ENCODE data around the gene KRTAP5-8. TPM values are rescaled to one million over a fixed set of nuclear protein-coding genes. Genes with fewer than 3 reads are reported as not detected.
"Not testable (repeated sequence)": the region's sequence is repeated elsewhere in the genome, so short reads cannot be mapped to it uniquely, and the experiment has no call there.

The KRTAP5-8 gene
- polyA plus RNA-seq, 4 donors = 0.30 to 1.3 (median 0.61) TPM

GRCh38 chr11:71505781-71506180, 32.0 kb upstream of the KRTAP5-8 start:
- DNase-seq (ENCODE audit: low read depth in 4 of 4, low spot score in 2 of 4) = no peak

GRCh38 chr11:71507102-71507501, 30.7 kb upstream of the KRTAP5-8 start:
- no peak for DNase-seq (ENCODE audit: low read depth in 4 of 4, low spot score in 2 of 4)

- no peak for DNase-seq (ENCODE audit: low read depth in 4 of 4, low spot score in 2 of 4)
Measured at GRCh38 chr11:71518506-71519471, 19.0 kb upstream of the KRTAP5-8 start.

GRCh38 chr11:71519546-71519945, 18.3 kb upstream of the KRTAP5-8 start:
- no peak for DNase-seq (ENCODE audit: low read depth in 4 of 4, low spot score in 2 of 4)

GRCh38 chr11:71525188-71525937, 12.5 kb upstream of the KRTAP5-8 start:
- DNase-seq (ENCODE audit: low read depth in 4 of 4, low spot score in 2 of 4) = no peak

DNA sequence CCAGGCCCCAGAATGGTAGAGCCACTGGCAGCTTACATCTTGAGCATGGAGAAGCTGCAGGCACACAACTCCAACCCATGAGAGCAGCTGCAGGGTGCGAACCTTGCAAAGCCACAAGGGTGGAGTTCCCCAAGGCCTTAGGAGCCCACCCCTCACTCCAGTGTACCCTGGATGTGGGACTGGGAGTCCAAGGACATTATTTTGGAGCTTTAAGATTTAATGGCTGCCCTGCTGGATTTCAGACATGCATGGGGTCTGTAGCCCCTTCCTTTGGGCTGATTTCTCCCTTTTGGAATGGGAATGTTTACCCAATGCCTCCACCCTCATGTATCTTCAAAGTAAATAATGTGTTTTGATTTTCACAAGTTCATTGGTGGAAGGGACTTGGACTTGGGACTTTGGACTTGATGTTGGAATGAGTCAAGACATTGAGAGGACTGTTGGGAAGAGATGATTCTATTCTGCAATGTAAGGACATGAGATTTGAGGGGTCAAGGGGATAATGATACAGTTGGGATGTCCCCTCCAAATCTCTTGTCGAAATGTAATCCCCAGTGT, 11.8 kb upstream of the KRTAP5-8 start:
- DNase-seq (ENCODE audit: low read depth in 4 of 4, low spot score in 2 of 4) = no peak

DNA sequence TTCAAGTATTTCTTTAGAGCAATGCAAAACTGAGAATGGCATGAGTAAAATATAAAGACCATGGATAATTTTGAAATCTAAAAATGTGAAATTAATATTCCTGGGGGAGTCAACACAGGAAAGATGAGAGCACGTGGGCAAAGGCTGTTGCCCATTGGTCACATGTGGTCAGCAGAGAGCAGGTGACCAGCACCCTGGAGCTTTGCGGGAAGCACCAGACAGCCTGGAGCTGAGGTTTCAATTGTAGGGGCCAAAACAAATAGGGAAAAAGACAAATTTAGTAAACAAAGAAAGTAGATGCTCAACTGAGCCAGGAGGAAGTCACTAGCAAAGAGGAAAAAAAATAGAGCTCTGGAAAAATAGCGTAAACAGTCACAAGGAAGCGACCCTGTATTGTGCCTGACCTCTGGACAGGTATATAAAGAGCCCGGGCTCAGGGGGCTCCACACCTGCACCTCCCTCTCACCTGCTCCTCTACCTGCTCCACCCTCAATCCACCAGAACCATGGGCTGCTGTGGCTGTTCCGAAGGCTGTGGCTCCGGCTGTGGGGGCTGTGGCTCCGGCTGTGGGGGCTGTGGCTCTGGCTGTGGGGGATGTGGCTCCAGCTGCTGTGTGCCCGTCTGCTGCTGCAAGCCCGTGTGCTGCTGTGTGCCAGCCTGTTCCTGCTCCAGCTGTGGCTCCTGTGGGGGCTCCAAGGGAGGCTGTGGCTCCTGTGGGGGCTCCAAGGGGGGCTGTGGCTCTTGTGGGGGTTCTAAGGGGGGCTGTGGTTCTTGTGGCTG, 10.8 kb upstream of the KRTAP5-8 start, which contains the start of gene KRTAP5-7:
Gene KRTAP5-7 (plus strand): TSS at position 472 of the 780 bp plus-strand sequence. CDS start 34 bp downstream, at position 506.
- DNase-seq (ENCODE audit: low read depth in 4 of 4, low spot score in 2 of 4) = not testable (repeated sequence)

DNA sequence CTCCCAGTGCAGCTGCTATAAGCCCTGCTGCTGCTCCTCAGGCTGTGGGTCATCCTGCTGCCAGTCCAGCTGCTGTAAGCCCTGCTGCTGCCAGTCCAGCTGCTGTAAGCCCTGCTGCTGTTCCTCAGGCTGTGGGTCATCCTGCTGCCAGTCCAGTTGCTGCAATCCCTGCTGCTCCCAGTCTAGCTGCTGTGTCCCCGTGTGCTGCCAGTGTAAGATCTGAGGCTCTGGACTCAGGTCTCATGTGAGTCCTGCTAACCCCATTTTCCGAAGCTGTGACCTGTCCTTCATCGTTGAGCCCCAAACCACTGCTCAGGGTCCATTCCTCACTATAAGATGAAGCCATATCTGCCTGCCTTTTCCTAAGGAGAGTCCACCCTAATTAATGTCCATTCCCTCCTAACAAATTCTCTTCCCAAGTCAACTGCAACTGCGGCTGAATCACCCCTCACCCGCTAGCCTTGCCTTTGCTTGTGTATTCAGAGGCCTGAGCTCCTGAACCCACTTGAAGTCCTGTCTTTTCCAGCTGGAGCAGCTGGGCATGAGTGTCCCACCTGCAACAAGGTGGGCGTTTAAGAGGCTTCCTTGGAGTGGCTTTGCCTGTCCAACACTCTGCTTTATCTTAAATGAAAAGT, 10.1 kb upstream of the KRTAP5-8 start:
- no peak for DNase-seq (ENCODE audit: low read depth in 4 of 4, low spot score in 2 of 4)

GRCh38 chr11:71530602-71531001, 7.2 kb upstream of the KRTAP5-8 start:
- no peak for DNase-seq (ENCODE audit: low read depth in 4 of 4, low spot score in 2 of 4)

GRCh38 chr11:71532036-71532610, 5.7 kb upstream of the KRTAP5-8 start:
- DNase-seq (ENCODE audit: low read depth in 4 of 4, low spot score in 2 of 4) = no peak

- DNase-seq (ENCODE audit: low read depth in 4 of 4, low spot score in 2 of 4) = not testable (repeated sequence)
Measured at GRCh38 chr11:71534711-71535608, 2.9 kb upstream of the KRTAP5-8 start.

- DNase-seq (ENCODE audit: low read depth in 4 of 4, low spot score in 2 of 4) = no peak
Measured at GRCh38 chr11:71535825-71536224, 2.0 kb upstream of the KRTAP5-8 start.

GRCh38 chr11:71537537-71537936, 288 bp upstream of the KRTAP5-8 start:
- DNase-seq (ENCODE audit: low read depth in 4 of 4, low spot score in 2 of 4) = no peak

- DNase-seq (ENCODE audit: low read depth in 4 of 4, low spot score in 2 of 4) = no peak
Measured at GRCh38 chr11:71538666-71538990, 803 bp downstream of the KRTAP5-8 start.

GRCh38 chr11:71539017-71539416, 1.2 kb downstream of the KRTAP5-8 start:
- DNase-seq (ENCODE audit: low read depth in 4 of 4, low spot score in 2 of 4) = no peak

DNA sequence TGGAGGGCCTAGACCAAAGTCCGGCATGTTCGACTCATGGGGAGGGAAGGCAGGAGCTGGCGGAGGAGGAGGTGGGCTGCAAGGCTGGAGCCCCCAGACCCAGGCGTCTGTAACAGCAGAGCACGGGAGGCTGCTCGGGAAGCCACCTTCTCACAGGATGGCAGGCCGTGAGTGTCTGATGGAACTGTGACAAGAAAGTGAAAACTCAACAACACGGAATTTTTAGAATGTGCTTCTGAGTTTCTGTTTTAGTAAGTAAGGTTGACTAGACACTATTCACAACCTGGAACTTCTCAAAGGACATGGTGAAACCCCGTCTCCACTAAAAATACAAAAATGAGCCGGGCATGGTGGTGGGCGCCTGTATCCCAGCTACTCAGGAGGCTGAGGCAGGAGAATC, 2.1 kb downstream of the KRTAP5-8 start:
- DNase-seq (ENCODE audit: low read depth in 4 of 4, low spot score in 2 of 4) = not testable (repeated sequence)

- not testable (repeated sequence) for DNase-seq (ENCODE audit: low read depth in 4 of 4, low spot score in 2 of 4)
Measured at GRCh38 chr11:71540521-71541304, 2.9 kb downstream of the KRTAP5-8 start.

DNA sequence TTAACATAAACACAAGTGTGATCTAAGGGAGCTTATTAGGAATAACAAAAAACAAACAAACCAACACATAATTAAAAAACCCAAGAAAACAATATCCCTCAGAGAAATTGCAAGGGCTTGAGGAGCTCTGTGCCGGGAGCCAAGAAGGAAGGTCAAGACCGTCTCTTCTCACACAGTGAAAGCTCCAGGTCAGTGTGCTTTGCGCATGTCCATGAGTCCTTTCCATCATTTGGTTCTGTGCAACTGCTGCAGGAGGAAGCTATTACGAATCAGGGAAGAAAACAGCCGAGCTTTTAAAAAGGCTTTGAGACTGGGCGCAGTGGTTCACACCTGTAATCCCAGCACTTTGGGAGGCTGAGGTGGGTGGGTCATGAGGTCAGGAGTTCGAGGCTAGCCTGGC, 4.6 kb downstream of the KRTAP5-8 start:
- no peak for DNase-seq (ENCODE audit: low read depth in 4 of 4, low spot score in 2 of 4)
